Mesendoderm (in vitro differentiated cells): Measurements from ENCODE around the gene ESRP2.

Experiments
- DNase-seq: peaks from one replicate; pipeline ENCODE4 v3.0.0; 2013
- H2AK5ac ChIP-seq: 2 replicates; pipeline ENCODE4 v1.6.1; 2013; ENCODE audit warnings: low read length, inconsistent platforms
- H2BK120ac ChIP-seq: 2 replicates; pipeline ENCODE4 v1.6.1; 2013; ENCODE audit warnings: low read depth, mild to moderate bottlenecking, low read length, moderate library complexity, mixed read lengths
- H2BK15ac ChIP-seq: replicated peaks from 2 replicates; pipeline ENCODE4 v1.6.1; 2013; ENCODE audit warnings: low read depth, mild to moderate bottlenecking, moderate library complexity
- H2BK5ac ChIP-seq: 2 replicates; pipeline ENCODE4 v1.6.1; 2013; ENCODE audit warnings: low read length, inconsistent platforms
- H3K18ac ChIP-seq: 2 replicates; pipeline ENCODE4 v1.6.1; 2013; ENCODE audit warnings: mild to moderate bottlenecking, low read length, mixed read lengths
- H3K23ac ChIP-seq: one replicate; pipeline ENCODE4 v1.6.1; 2013; ENCODE audit warnings: low read length
- H3K27ac ChIP-seq: 2 replicates; pipeline ENCODE4 v1.5.1; 2013; ENCODE audit warnings: low read depth, mild to moderate bottlenecking, inconsistent platforms, low read length, moderate library complexity
- H3K27me3 ChIP-seq: 2 replicates; pipeline ENCODE4 v1.6.1; 2013; ENCODE audit warnings: low read length, control low read depth, mild to moderate bottlenecking, inconsistent platforms; ENCODE audit not compliant: insufficient read depth, poor library complexity
- H3K36me3 ChIP-seq: 2 replicates; pipeline ENCODE4 v1.6.1; 2013; ENCODE audit warnings: low read length, inconsistent platforms; ENCODE audit not compliant: control insufficient read depth, insufficient read depth
- H3K4ac ChIP-seq: one replicate; pipeline ENCODE4 v1.6.1; 2013; ENCODE audit warnings: low read depth, mild to moderate bottlenecking, low read length, moderate library complexity
- H3K4me1 ChIP-seq: 2 replicates; pipeline ENCODE4 v1.6.1; 2013; ENCODE audit warnings: low read depth, low read length, inconsistent platforms; ENCODE audit not compliant: control insufficient read depth
- H3K4me2 ChIP-seq: 2 replicates; pipeline ENCODE4 v1.6.1; 2013; ENCODE audit warnings: low read length
- H3K4me3 ChIP-seq: 2 replicates; pipeline ENCODE4 v1.5.1; 2013; ENCODE audit warnings: mild to moderate bottlenecking, low read length
- H3K56ac ChIP-seq: one replicate; pipeline ENCODE4 v1.6.1; 2013; ENCODE audit warnings: low read length
- H3K79me1 ChIP-seq: 2 replicates; pipeline ENCODE4 v1.6.1; 2013; ENCODE audit warnings: low read length, inconsistent platforms
- H3K79me2 ChIP-seq: 2 replicates; pipeline ENCODE4 v1.6.1; 2013; ENCODE audit warnings: mild to moderate bottlenecking, low read length; ENCODE audit not compliant: control insufficient read depth, insufficient read depth
- H3K9ac ChIP-seq: 2 replicates; pipeline ENCODE4 v1.6.1; 2013; ENCODE audit warnings: low read length, inconsistent platforms
- H4K5ac ChIP-seq: one replicate; pipeline ENCODE4 v1.6.1; 2013; ENCODE audit warnings: low read length
- H4K8ac ChIP-seq: one replicate; pipeline ENCODE4 v1.6.1; 2013; ENCODE audit warnings: low read depth, mild to moderate bottlenecking, control low read depth, low read length, moderate library complexity
- WGBS: extraction: QIAGEN DNeasy Blood & Tissue Kit; methylation state at CpG from one replicate; pipeline ENCODE4 v1.1.7; 2013; ENCODE audit warnings: low lambda C conversion rate, missing lambda C conversion rate; ENCODE audit not compliant: insufficient coverage; ENCODE audit errors: extremely low coverage; 5-methylcytosine and 5-hydroxymethylcytosine counted together

Gene ESRP2

GRCh38 chr16:68188170-68188569, 47.8 kb downstream of the ESRP2 start:
- H2BK120ac ChIP-seq, result no peak overlapping the region
- no peak overlapping the region for H3K9ac ChIP-seq
- no peaks in the 10 kb centered on the region for H3K79me2 ChIP-seq
- no peak overlapping the region for H3K4me3 ChIP-seq
- H3K36me3 ChIP-seq, result peaks cover 4% of the 10 kb centered on the region
- no peak overlapping the region for H3K4ac ChIP-seq
- no peak overlapping the region for H4K5ac ChIP-seq
- no peaks in the 10 kb centered on the region for H3K4me1 ChIP-seq
- no peak overlapping the region for H3K18ac ChIP-seq
- WGBS, result no CpG with 5 or more reads among the region's 10 CpGs
- H3K4me2 ChIP-seq, result no peak overlapping the region
- no peak overlapping the region for H2AK5ac ChIP-seq
- no peak overlapping the region for H2BK5ac ChIP-seq
- H2BK15ac ChIP-seq, result no peak overlapping the region
- H3K27me3 ChIP-seq, result no peaks in the 10 kb centered on the region
- H3K56ac ChIP-seq, result no peak overlapping the region
- DNase-seq, result no peak
- no peak overlapping the region for H3K27ac ChIP-seq
- H3K79me1 ChIP-seq, result no peaks in the 10 kb centered on the region
- H4K8ac ChIP-seq, result no peak overlapping the region
- no peak overlapping the region for H3K23ac ChIP-seq

- H2AK5ac ChIP-seq, result no peak overlapping the region
- H3K79me1 ChIP-seq, result no peaks in the 10 kb centered on the region
- no peak overlapping the region for H3K4ac ChIP-seq
- no peak overlapping the region for H2BK15ac ChIP-seq
- no peak overlapping the region for H3K4me3 ChIP-seq
- H3K4me1 ChIP-seq, result no peaks in the 10 kb centered on the region
- H2BK120ac ChIP-seq, result no peak overlapping the region
- H3K79me2 ChIP-seq, result no peaks in the 10 kb centered on the region
- no peak overlapping the region for H3K4me2 ChIP-seq
- H3K9ac ChIP-seq, result no peak overlapping the region
- H3K23ac ChIP-seq, result no peak overlapping the region
- no peak overlapping the region for H2BK5ac ChIP-seq
- H4K8ac ChIP-seq, result no peak overlapping the region
- H3K36me3 ChIP-seq, result peaks cover 4% of the 10 kb centered on the region
- H3K27ac ChIP-seq, result no peak overlapping the region
- no peak for DNase-seq
- no peaks in the 10 kb centered on the region for H3K27me3 ChIP-seq
- no peak overlapping the region for H3K56ac ChIP-seq
- no peak overlapping the region for H3K18ac ChIP-seq
- no peak overlapping the region for H4K5ac ChIP-seq
- WGBS, result no CpG with 5 or more reads among the region's 2 CpGs
Observed at GRCh38 chr16:68187505-68187904, 48.4 kb downstream of the ESRP2 start.

GRCh38 chr16:68186877-68187276, 49.0 kb downstream of the ESRP2 start:
- Histone ChIP-seq H3K4ac (no peak overlapping the region), H3K23ac (no peak overlapping the region), H3K27me3 (no peaks in the 10 kb centered on the region), H3K9ac (no peak overlapping the region), H3K56ac (no peak overlapping the region), H3K79me1 (no peaks in the 10 kb centered on the region), H3K18ac (no peak overlapping the region), H2BK15ac (no peak overlapping the region), H3K4me2 (no peak overlapping the region), H3K4me3 (no peak overlapping the region), H3K27ac (no peak overlapping the region), H3K4me1 (no peaks in the 10 kb centered on the region), H4K8ac (no peak overlapping the region), H2BK120ac (no peak overlapping the region), H2AK5ac (no peak overlapping the region), H2BK5ac (no peak overlapping the region), H4K5ac (no peak overlapping the region), H3K36me3 (peaks cover 4% of the 10 kb centered on the region), H3K79me2 (no peaks in the 10 kb centered on the region)
- WGBS, result no CpG with 5 or more reads among the region's 7 CpGs
- no peak for DNase-seq

- Histone ChIP-seq H3K23ac (no peak overlapping the region), H4K8ac (no peak overlapping the region), H3K27ac (no peak overlapping the region), H3K9ac (no peak overlapping the region), H2BK5ac (no peak overlapping the region), H3K79me2 (no peaks in the 10 kb centered on the region), H3K4me3 (no peak overlapping the region), H3K18ac (no peak overlapping the region), H3K4me1 (no peaks in the 10 kb centered on the region), H3K36me3 (no peaks in the 10 kb centered on the region), H2BK15ac (no peak overlapping the region), H3K4me2 (no peak overlapping the region), H3K79me1 (no peaks in the 10 kb centered on the region), H4K5ac (no peak overlapping the region), H3K27me3 (no peaks in the 10 kb centered on the region), H3K56ac (no peak overlapping the region), H3K4ac (no peak overlapping the region), H2BK120ac (no peak overlapping the region), H2AK5ac (no peak overlapping the region)
- no CpG with 5 or more reads among the region's 3 CpGs for WGBS
- DNase-seq, result no peak
Observed at GRCh38 chr16:68183046-68183445, 52.9 kb downstream of the ESRP2 start.

- no peak overlapping the region for H2AK5ac ChIP-seq
Observed at GRCh38 chr16:68179855-68180254, 56.1 kb downstream of the ESRP2 start.

GRCh38 chr16:68179196-68179795, 56.6 kb downstream of the ESRP2 start:
- Histone ChIP-seq H4K5ac (no peak overlapping the region), H3K18ac (no peak overlapping the region), H3K4me2 (no peak overlapping the region), H3K4me3 (no peak overlapping the region), H3K9ac (no peak overlapping the region), H3K4me1 (no peaks in the 10 kb centered on the region), H3K36me3 (no peaks in the 10 kb centered on the region), H3K23ac (no peak overlapping the region), H3K27me3 (no peaks in the 10 kb centered on the region), H3K4ac (no peak overlapping the region), H2BK15ac (no peak overlapping the region), H2AK5ac (no peak overlapping the region), H2BK5ac (no peak overlapping the region), H4K8ac (no peak overlapping the region), H3K27ac (no peak overlapping the region), H3K79me1 (no peaks in the 10 kb centered on the region), H2BK120ac (no peak overlapping the region), H3K56ac (no peak overlapping the region), H3K79me2 (no peaks in the 10 kb centered on the region)
- no CpG with 5 or more reads among the region's 2 CpGs for WGBS
- DNase-seq, result no peak

More at GRCh38 chr16:68179855-68180254, 56.1 kb downstream of the ESRP2 start:
- DNase-seq, result no peak
- H2BK5ac ChIP-seq, result no peak overlapping the region
- H3K4ac ChIP-seq, result no peak overlapping the region
- no peak overlapping the region for H3K27ac ChIP-seq
- no peak overlapping the region for H3K4me3 ChIP-seq
- no peaks in the 10 kb centered on the region for H3K27me3 ChIP-seq
- no peak overlapping the region for H3K56ac ChIP-seq
- H3K79me2 ChIP-seq, result no peaks in the 10 kb centered on the region
- no peak overlapping the region for H3K4me2 ChIP-seq
- H3K79me1 ChIP-seq, result no peaks in the 10 kb centered on the region
- H3K9ac ChIP-seq, result no peak overlapping the region
- no peak overlapping the region for H2BK120ac ChIP-seq
- no CpG with 5 or more reads among the region's 4 CpGs for WGBS
- no peak overlapping the region for H3K23ac ChIP-seq
- no peaks in the 10 kb centered on the region for H3K36me3 ChIP-seq
- no peak overlapping the region for H4K5ac ChIP-seq
- H4K8ac ChIP-seq, result no peak overlapping the region
- no peak overlapping the region for H3K18ac ChIP-seq
- H3K4me1 ChIP-seq, result no peaks in the 10 kb centered on the region
- H2BK15ac ChIP-seq, result no peak overlapping the region
